ENCODE data around the gene THAP3.

DNA sequence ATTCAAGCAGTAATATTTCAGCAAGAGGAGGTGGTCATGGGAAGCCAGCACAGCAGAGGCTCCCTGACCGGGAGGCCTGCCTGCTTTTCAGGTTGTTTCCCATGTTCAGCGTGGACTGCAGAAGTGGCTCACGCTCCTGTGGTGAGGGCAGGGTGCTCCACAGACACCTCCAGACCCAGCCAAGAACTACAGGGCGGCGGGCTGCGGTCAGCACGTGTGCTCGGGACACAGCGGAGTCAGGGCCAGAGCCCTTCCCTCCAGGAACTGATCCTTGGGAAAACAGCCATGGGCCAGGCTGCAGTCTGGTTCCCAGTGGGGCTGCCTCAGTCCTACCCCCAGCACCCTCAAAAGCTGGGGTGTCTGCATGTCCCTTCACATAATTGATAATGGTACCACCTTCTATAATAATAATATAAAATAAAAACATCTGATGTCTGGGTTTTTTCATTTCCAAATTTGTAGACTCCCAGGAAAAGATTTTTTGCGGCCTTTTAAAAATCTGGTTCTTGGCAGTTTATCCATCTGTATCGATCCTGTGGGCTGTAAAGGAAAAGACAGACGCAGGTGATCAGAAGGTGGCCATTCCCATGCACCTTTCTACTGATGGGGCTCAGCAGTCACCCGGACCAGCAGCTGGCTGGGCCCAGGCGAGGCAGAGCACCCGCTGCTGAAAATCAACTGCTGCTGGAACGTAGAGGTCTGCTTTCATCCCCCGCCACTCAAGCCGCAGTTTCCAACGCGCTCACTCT is 10.7 kb downstream of the THAP3 start:
- TF ChIP-seq, protein P1, sequence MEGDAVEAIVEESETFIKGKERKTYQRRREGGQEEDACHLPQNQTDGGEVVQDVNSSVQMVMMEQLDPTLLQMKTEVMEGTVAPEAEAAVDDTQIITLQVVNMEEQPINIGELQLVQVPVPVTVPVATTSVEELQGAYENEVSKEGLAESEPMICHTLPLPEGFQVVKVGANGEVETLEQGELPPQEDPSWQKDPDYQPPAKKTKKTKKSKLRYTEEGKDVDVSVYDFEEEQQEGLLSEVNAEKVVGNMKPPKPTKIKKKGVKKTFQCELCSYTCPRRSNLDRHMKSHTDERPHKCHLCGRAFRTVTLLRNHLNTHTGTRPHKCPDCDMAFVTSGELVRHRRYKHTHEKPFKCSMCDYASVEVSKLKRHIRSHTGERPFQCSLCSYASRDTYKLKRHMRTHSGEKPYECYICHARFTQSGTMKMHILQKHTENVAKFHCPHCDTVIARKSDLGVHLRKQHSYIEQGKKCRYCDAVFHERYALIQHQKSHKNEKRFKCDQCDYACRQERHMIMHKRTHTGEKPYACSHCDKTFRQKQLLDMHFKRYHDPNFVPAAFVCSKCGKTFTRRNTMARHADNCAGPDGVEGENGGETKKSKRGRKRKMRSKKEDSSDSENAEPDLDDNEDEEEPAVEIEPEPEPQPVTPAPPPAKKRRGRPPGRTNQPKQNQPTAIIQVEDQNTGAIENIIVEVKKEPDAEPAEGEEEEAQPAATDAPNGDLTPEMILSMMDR (conservative IDR thresholded peaks at IDR 0.05; ENCODE audit: low read depth, low read length): no peak
- TF ChIP-seq POLR2A (IDR thresholded peaks at IDR 0.05; ENCODE audit: low read depth, low read length): no peak
- no peak for TF ChIP-seq SMC3 (IDR thresholded peaks at IDR 0.05; ENCODE audit: low read depth, low read length)
- TF ChIP-seq FOS (IDR thresholded peaks at IDR 0.05; ENCODE audit: low read depth, low read length): no peak
- TF ChIP-seq, protein P2, sequence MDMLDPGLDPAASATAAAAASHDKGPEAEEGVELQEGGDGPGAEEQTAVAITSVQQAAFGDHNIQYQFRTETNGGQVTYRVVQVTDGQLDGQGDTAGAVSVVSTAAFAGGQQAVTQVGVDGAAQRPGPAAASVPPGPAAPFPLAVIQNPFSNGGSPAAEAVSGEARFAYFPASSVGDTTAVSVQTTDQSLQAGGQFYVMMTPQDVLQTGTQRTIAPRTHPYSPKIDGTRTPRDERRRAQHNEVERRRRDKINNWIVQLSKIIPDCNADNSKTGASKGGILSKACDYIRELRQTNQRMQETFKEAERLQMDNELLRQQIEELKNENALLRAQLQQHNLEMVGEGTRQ (IDR thresholded peaks at IDR 0.05; ENCODE audit: low read depth, low read length): no peak
- no peak for TF ChIP-seq MAFK (IDR thresholded peaks at IDR 0.05; ENCODE audit: low read depth, low read length)
- TF ChIP-seq RAD21 (IDR thresholded peaks at IDR 0.05; ENCODE audit: low read length): no peak
- no peak for TF ChIP-seq NFE2L2 (IDR thresholded peaks at IDR 0.05; ENCODE audit: low read depth, low read length)
- TF ChIP-seq RFX5 (IDR thresholded peaks at IDR 0.05; ENCODE audit: low read depth, low read length): no peak
- no peak for TF ChIP-seq BHLHE40 (IDR thresholded peaks at IDR 0.05; ENCODE audit: low read depth, low read length)
- no peak for TF ChIP-seq MXI1 (IDR thresholded peaks at IDR 0.05; ENCODE audit: borderline replicate concordance, low read depth, low read length)
- TF ChIP-seq RCOR1 (IDR thresholded peaks at IDR 0.05; ENCODE audit: insufficient replicate concordance, low read length): no peak
